HG03280 (cell line): ENCODE data around the gene COA6.

Experiments
- ATAC-seq: cut with Tn5 transposase; IDR thresholded peaks from one replicate; pipeline ENCODE4 v1.9.1; 2021; ENCODE audit warnings: mild to moderate bottlenecking, moderate library complexity; ENCODE audit not compliant: unreplicated experiment

The COA6 gene

GRCh38 chr1:234408757-234409156 lies 35.5 kb downstream of the COA6 start:
- no peak for ATAC-seq

- no peak for ATAC-seq
Measured at GRCh38 chr1:234409328-234409727, 36.1 kb downstream of the COA6 start.

GRCh38 chr1:234412830-234413229 lies 39.6 kb downstream of the COA6 start:
- no peak for ATAC-seq

GRCh38 chr1:234413485-234413884 lies 40.2 kb downstream of the COA6 start:
- no peak for ATAC-seq

- no peak for ATAC-seq
Measured at GRCh38 chr1:234413990-234414389, 40.7 kb downstream of the COA6 start.

- no peak for ATAC-seq
Measured at GRCh38 chr1:234427950-234428646, 54.8 kb downstream of the COA6 start.

- ATAC-seq = no peak
Measured at GRCh38 chr1:234429434-234429806, 56.2 kb downstream of the COA6 start.

GRCh38 chr1:234430691-234431090 lies 57.4 kb downstream of the COA6 start:
- ATAC-seq = no peak

GRCh38 chr1:234431255-234431654 lies 58.0 kb downstream of the COA6 start:
- no peak for ATAC-seq

GRCh38 chr1:234433563-234434285 lies 60.5 kb downstream of the COA6 start:
- no peak for ATAC-seq
